HG02981 (cell line): ENCODE measurements around the gene PRELID3B.

Experiments used
- ATAC-seq: cut with Tn5 transposase; IDR thresholded peaks from one replicate; pipeline ENCODE4 v1.9.1; 2021; ENCODE audit warnings: mild to moderate bottlenecking, moderate library complexity; ENCODE audit not compliant: unreplicated experiment

Gene PRELID3B

GRCh38 chr20:59010995-59011873 is 31.4 kb downstream of the PRELID3B start:
- no peak for ATAC-seq

- no peak for ATAC-seq
Observed at GRCh38 chr20:59010321-59010994, 32.1 kb downstream of the PRELID3B start.

- ATAC-seq, result no peak
Observed at GRCh38 chr20:59008715-59009336, 33.8 kb downstream of the PRELID3B start.

- ATAC-seq, result peak; percentile 30
Observed at GRCh38 chr20:59007665-59008511, 34.7 kb downstream of the PRELID3B start.

- no peak for ATAC-seq
Observed at GRCh38 chr20:59006864-59007664, 35.5 kb downstream of the PRELID3B start, which contains the start of gene CTSZ. Gene CTSZ (minus strand): TSS chr20:59007254. CDS start chr20:59007128, 126 bp downstream.

- ATAC-seq, result no peak
Observed at GRCh38 chr20:59006167-59006863, 36.3 kb downstream of the PRELID3B start.

- no peak for ATAC-seq
Observed at GRCh38 chr20:59005523-59006166, 36.9 kb downstream of the PRELID3B start.

GRCh38 chr20:59004763-59005522 is 37.6 kb downstream of the PRELID3B start:
- ATAC-seq, result peak; percentile 53

GRCh38 chr20:59004493-59004762 is 38.2 kb downstream of the PRELID3B start:
- ATAC-seq, result no peak

- no peak for ATAC-seq
Observed at GRCh38 chr20:59003836-59004492, 38.6 kb downstream of the PRELID3B start.

GRCh38 chr20:59002874-59003399 is 39.6 kb downstream of the PRELID3B start:
- ATAC-seq, result no peak

GRCh38 chr20:59002388-59002787 is 40.2 kb downstream of the PRELID3B start:
- ATAC-seq, result no peak

GRCh38 chr20:59001449-59002171 is 41.0 kb downstream of the PRELID3B start:
- ATAC-seq, result no peak

GRCh38 chr20:59001068-59001448 is 41.5 kb downstream of the PRELID3B start:
- ATAC-seq, result no peak

- ATAC-seq, result no peak
Observed at GRCh38 chr20:59000326-59000725, 42.3 kb downstream of the PRELID3B start.

- ATAC-seq, result no peak
Observed at GRCh38 chr20:58998656-58999055, 43.9 kb downstream of the PRELID3B start.
